ENCODE data around the gene SCAMP5. TPM values are rescaled to one million over a fixed set of nuclear protein-coding genes. Genes with fewer than 3 reads are reported as not detected.

The SCAMP5 gene
- polyA plus RNA-seq (2011; rRNA removed) (2.1 TPM in 2 replicates), polyA minus RNA-seq (2011; rRNA and poly(A)+ RNA removed) (2.9 and 3.5 TPM in 2 replicates)

- ChIA-PET CTCF (interaction anchor here (0.6 kb wide), 1 partner anchor 208 kb away, joined by 3 read pairs; no protein-coding TSS in a partner anchor), POLR2A (interaction anchor here (0.6 to 1.0 kb wide), 3 partner anchors 23 to 206 kb away, joined by 3 to 4 read pairs (median 4); partner anchors contain the start of gene C15orf39)
Observed at GRCh38 chr15:74995182-74995778, at the start of gene SCAMP5. SCAMP5 (plus strand) TSS chr15:74995563; CDS start chr15:75011840, 16,277 bp downstream.

GRCh38 chr15:74950078-74950908 is 45.1 kb upstream of the SCAMP5 start:
- DNase-seq (ENCODE audit: low read depth, low spot score), result peak; percentile 21
- POLR2A ChIA-PET, result no interaction called here

More at GRCh38 chr15:74995182-74995778, at the start of gene SCAMP5:
- Histone ChIP-seq H3K27ac (ENCODE audit: low read depth, low read length) (no peak within 1 kb of the TSS), H3K27me3 (ENCODE audit: control insufficient read depth, insufficient read depth, low read length) (peaks cover 21% of the 10 kb centered on the region), H3K4me3 (ENCODE audit: low read depth, low read length) (peak within 1 kb of the TSS; percentile 71), H3K9me3 (ENCODE audit: control insufficient read depth, insufficient read depth, low read length) (peaks cover 3% of the 10 kb centered on the region; the same call in 1 of the 2 replicates)
- DNase-seq (ENCODE audit: low read depth, low spot score), result peak; percentile 78
- TF ChIP-seq CTCF (IDR thresholded peaks at IDR 0.05; ENCODE audit: low read depth, low read length), result no peak

GRCh38 chr15:74951006-74951405 is 44.4 kb upstream of the SCAMP5 start:
- H3K27me3 ChIP-seq (ENCODE audit: control insufficient read depth, insufficient read depth, low read length), result peaks cover 11% of the 10 kb centered on the region
- H3K27ac ChIP-seq (ENCODE audit: low read depth, low read length), result no peak overlapping the region
- no peak for DNase-seq (ENCODE audit: low read depth, low spot score)
- CTCF ChIA-PET, result interaction anchor here (0.6 to 3.5 kb wide), 23 partner anchors 9 to 353 kb away, joined by 3 to 74 read pairs (median 3); partner anchors contain the start of genes FAM219B and MPI
- no peaks in the 10 kb centered on the region; the same call in 1 of the 2 replicates for H3K9me3 ChIP-seq (ENCODE audit: control insufficient read depth, insufficient read depth, low read length)
- TF ChIP-seq CTCF (IDR thresholded peaks at IDR 0.05; ENCODE audit: low read depth, low read length), result no peak
- POLR2A ChIA-PET, result no interaction called here
- H3K4me3 ChIP-seq (ENCODE audit: low read depth, low read length), result no peak overlapping the region

More at GRCh38 chr15:74950078-74950908, 45.1 kb upstream of the SCAMP5 start:
- TF ChIP-seq CTCF (IDR thresholded peaks at IDR 0.05; ENCODE audit: low read depth, low read length), result peak; percentile 100
- H3K9me3 ChIP-seq (ENCODE audit: control insufficient read depth, insufficient read depth, low read length), result no peaks in the 10 kb centered on the region
- CTCF ChIA-PET, result interaction anchor here (0.5 to 3.5 kb wide), 24 partner anchors 9 to 352 kb away, joined by 3 to 74 read pairs (median 4); partner anchors contain the start of genes CSK, FAM219B and MPI
- no peak overlapping the region for H3K4me3 ChIP-seq (ENCODE audit: low read depth, low read length)
- peaks cover 4% of the 10 kb centered on the region for H3K27me3 ChIP-seq (ENCODE audit: control insufficient read depth, insufficient read depth, low read length)
- H3K27ac ChIP-seq (ENCODE audit: low read depth, low read length), result no peak overlapping the region

- DNase-seq (ENCODE audit: low read depth, low spot score), result peak; percentile 23
- TF ChIP-seq CTCF (IDR thresholded peaks at IDR 0.05; ENCODE audit: low read depth, low read length), result no peak
Observed at GRCh38 chr15:74954515-74954914, 40.8 kb upstream of the SCAMP5 start.

More at GRCh38 chr15:74954515-74954914, 40.8 kb upstream of the SCAMP5 start:
- ChIA-PET POLR2A (interaction anchor here (0.6 to 1.0 kb wide), 3 partner anchors 16 to 354 kb away, joined by 3 to 7 read pairs (median 4); partner anchors contain the start of genes C15orf39 and COX5A), CTCF (interaction anchor here (0.7 to 2.1 kb wide), 8 partner anchors 10 to 414 kb away, joined by 3 to 9 read pairs (median 4); no protein-coding TSS in a partner anchor)
- Histone ChIP-seq H3K4me3 (ENCODE audit: low read depth, low read length) (no peak overlapping the region), H3K27me3 (ENCODE audit: control insufficient read depth, insufficient read depth, low read length) (peaks cover 38% of the 10 kb centered on the region), H3K27ac (ENCODE audit: low read depth, low read length) (no peak overlapping the region), H3K9me3 (ENCODE audit: control insufficient read depth, insufficient read depth, low read length) (peaks cover 4% of the 10 kb centered on the region; the same call in 1 of the 2 replicates)

Measured in AG04450 (cell line).